Middle frontal gyrus (tissue), 1 donor: ENCODE measurements around the gene TSEN15.
"Not testable (repeated sequence)": the region's sequence is repeated elsewhere in the genome, so short reads cannot be mapped to it uniquely, and the experiment has no call there.

Source experiments
- DNase-seq: peaks from one replicate; pipeline ENCODE4 v3.0.0-alpha.2; 2015; ENCODE audit warnings: low spot score; ENCODE audit errors: extremely low spot score

TSEN15 gene

DNA sequence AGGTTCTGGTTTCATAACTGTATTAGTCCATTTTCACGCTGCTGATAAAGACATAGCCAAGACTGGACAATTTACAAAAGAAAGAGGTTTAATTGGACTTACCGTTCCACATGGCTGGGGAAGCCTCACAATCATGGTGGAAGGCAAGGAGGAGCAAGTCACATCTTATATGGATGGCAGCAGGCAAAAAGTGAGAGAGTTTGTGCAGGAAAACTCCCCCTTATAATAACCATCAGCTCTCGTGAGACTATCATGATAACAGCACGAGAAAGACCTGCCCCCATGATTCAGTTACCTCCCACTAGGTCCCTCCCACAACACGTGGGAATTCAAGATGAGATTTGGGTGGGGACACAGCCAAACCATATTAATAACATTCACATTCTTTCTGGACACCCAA, 45.0 kb downstream of the TSEN15 start:
- not testable (repeated sequence) for DNase-seq

DNA sequence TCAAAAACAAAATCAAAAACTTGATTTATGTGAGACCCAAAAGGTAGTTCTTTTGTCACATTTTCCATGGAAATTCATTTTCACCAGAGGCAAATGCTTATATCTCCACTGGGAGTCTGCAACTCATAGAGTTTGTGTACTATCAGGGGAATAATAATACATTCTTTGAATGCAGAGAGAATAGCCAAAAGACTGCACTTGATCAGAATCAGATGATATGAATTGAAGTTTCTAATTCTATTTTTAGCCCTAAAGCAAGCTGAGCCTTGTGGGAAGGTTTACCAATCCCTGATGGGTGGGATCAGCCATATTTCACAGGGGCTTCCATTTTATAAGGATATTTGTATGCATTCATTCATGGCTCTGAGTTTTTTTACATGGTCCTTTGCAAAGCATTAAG, 49.6 kb downstream of the TSEN15 start:
- no peak for DNase-seq

DNA sequence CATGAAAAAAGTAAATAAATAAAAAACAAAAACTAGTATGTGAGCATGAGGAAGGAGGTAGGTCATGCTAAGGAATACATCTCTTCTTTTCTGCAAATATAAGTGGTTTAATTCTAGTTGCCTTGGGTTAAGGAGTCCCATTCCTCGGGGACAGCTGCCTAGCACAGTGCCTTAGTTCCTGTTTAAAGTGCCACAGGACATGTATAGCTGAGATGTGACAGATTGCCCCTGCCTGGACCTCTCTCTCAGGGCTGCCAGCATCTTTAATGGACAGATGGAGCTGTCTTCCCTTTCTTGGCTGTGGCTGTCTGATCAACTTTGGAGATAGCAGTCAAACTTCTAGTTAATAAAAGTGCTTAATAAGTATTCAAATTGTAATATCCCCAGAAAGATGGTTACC, 50.0 kb downstream of the TSEN15 start:
- no peak for DNase-seq

DNA sequence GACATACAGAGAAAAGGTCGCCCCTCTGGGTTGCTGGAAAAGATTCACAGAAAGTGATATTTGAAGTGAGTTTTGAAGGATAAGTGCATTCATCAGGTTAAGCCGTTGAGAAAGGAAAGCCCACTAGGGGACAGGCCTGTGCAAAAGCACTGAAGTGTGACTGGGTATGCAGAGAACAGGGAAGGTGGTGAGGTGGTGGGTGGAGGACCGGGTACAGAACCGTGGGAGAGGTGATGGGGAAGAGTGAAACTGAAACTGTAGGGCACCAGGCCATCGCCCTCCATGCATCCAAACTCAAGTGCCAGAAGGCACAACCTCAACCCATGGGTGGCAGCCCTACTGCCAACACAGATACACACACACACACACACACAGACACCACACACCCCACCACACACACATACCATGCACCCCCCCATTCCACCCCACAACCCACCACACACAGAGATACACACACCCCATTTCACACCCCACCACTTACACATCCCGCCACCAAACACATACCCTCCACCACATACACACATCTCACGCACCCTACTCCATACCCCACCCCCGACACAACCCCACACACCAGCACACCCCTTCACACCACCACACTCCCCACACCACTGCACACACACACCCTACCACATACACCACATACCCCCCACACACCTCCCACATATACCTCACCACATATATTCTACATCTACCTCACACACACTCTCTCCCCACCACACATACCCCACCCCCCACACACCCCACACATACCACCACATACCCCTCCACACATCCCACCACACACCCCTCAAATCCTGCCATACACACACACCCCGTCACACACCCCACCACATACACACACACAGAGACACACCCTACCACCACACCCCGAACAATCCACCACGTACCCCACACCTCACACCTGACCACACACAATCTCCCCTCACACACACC, 59.0 kb downstream of the TSEN15 start:
- DNase-seq, result no peak

DNA sequence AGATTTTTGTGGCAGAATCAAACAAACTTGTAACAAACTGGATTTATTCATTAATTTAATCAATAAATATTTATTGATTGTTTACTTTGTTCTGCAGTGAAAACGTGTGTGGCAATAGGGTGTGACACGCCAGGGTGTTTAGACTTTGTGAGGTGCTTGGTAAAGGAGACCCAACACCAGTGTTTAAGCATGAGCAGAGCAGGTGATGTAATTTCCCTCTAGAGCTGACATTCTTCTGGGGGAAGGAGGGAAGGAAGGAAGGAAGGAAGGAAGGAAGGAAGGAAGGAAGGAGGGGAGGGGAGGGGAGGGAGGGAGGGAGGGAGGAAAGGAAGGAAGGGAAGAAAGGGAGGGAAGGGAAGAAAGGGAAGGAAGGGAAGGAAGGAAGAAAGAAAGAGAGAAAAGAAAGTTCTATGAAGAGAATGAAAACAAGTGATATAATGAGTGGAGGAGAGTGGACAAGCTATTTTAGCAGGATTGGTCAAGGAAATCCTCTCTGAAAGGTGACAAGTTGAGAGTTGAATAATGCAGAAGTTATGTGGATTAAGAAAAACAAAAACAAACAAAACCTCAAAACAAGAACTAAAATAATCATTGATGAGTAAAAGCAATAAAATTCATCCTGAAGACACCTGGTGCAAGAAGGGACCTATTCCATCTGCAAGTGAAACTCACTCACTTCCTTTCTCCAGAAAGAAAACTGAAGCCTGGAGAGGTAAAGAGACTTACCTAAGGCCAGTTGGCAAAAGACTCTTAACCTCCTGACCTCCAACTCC, 60.8 kb downstream of the TSEN15 start:
- no peak for DNase-seq

DNA sequence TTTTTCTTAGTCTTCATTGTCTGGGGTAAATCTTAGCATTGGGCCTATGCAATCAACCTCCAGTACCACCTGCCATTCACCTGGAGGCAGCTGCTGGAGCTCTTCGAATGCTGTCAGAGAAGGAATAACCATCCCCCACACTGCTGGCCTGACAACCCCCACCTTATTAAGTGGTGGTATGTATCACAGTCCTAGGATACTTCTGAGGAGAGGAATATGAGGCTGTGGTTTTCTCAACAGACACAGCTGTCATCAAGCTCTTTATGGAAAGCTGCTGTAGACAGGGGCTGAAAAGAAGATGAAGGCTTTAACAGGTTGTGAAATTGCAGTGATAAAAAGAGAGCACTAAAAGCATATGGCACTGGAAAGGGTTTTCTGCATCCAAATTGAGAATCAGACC, 61.7 kb downstream of the TSEN15 start:
- DNase-seq, result no peak

DNA sequence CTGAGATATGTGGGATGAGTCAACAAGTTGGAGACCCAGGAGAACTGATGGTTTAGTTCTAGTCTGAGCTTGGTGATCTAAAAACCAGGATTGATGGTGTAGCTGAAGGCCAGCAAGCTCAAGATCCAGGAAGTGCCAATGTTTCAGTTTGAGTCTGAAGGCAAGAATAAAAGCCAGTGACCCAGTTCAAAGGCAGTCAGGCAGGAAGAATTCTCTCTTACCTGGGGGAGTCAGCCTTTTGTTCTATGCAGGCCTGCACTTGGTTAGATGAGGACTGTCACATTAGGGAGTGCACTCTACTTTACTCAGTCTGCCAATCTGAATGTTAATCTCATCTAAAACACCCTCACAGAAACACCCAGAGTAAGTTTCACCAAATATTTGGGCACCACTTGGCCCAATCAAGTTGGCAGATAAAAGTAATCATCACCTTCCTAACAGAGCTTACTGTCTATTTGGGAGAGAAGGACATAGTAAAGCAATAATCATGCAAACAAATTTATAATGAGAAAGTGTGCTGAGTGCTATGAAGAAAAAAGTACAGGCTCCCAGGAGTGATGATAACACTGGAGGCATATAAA, 63.4 kb downstream of the TSEN15 start:
- no peak for DNase-seq

DNA sequence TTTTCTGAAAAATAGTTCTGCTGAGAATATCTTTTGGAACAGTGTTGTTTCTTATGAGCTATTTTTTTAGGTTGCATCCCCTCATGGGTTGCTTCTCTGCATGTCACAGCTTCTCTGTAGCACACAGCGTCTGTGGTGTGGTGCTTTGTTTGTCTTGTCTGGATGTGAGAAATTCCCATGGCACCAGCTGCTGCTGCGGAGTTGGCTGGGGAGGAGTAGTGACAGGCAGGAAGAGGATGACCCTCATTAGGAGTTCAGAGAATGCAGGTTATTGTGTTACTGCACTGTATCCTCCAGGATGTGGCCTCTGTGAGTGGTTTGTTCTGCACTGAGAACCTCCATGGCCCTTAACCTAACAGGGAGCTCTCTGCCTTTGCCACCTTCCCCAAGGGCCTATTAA, 64.8 kb downstream of the TSEN15 start:
- DNase-seq, result no peak

DNA sequence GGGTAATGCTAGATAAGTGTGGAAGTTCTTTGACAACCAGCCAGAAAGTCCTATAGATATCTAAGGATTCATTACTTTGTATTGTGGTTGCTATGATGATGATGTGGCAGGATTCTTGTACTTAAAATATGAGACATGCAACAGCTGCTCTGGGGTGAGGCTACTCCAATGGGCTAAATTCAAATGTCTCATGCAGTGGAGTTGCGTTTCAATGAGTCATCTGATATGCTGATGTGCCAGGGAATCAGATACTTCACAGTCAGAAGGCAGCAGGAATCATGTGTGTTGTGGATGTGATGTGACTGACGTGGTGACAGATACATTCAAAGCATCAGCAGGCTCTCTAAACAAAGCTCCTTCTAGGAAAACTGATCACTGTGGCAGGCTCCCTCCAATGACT, 66.5 kb downstream of the TSEN15 start:
- DNase-seq, result no peak
